ENCODE measurements around the gene CAPN11. TPM values are rescaled to one million over a fixed set of nuclear protein-coding genes. Genes with fewer than 3 reads are reported as not detected.

Gene CAPN11
- total and polyA plus RNA-seq, 2 experiments from 2014 or later: 1.1 to 1.7 TPM

DNA sequence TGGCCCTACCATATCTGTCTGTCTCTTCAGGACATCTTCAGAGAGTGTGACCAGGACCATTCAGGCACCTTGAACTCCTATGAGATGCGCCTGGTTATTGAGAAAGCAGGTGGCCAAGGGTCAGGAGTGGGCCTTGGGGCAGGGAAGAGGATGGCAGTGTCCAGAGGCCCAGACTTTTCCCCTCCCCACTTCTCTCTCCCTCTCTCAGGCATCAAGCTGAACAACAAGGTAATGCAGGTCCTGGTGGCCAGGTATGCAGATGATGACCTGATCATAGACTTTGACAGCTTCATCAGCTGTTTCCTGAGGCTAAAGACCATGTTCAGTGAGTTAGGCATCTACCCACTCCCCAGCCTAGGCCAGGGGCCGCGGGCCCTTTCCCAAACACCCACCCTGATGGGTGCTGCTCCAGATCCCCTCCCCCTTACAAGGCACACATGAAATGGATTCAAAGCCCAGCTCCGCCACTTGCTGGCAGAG, 24.3 kb downstream of the CAPN11 start (continued):
- TF ChIP-seq, protein P1, sequence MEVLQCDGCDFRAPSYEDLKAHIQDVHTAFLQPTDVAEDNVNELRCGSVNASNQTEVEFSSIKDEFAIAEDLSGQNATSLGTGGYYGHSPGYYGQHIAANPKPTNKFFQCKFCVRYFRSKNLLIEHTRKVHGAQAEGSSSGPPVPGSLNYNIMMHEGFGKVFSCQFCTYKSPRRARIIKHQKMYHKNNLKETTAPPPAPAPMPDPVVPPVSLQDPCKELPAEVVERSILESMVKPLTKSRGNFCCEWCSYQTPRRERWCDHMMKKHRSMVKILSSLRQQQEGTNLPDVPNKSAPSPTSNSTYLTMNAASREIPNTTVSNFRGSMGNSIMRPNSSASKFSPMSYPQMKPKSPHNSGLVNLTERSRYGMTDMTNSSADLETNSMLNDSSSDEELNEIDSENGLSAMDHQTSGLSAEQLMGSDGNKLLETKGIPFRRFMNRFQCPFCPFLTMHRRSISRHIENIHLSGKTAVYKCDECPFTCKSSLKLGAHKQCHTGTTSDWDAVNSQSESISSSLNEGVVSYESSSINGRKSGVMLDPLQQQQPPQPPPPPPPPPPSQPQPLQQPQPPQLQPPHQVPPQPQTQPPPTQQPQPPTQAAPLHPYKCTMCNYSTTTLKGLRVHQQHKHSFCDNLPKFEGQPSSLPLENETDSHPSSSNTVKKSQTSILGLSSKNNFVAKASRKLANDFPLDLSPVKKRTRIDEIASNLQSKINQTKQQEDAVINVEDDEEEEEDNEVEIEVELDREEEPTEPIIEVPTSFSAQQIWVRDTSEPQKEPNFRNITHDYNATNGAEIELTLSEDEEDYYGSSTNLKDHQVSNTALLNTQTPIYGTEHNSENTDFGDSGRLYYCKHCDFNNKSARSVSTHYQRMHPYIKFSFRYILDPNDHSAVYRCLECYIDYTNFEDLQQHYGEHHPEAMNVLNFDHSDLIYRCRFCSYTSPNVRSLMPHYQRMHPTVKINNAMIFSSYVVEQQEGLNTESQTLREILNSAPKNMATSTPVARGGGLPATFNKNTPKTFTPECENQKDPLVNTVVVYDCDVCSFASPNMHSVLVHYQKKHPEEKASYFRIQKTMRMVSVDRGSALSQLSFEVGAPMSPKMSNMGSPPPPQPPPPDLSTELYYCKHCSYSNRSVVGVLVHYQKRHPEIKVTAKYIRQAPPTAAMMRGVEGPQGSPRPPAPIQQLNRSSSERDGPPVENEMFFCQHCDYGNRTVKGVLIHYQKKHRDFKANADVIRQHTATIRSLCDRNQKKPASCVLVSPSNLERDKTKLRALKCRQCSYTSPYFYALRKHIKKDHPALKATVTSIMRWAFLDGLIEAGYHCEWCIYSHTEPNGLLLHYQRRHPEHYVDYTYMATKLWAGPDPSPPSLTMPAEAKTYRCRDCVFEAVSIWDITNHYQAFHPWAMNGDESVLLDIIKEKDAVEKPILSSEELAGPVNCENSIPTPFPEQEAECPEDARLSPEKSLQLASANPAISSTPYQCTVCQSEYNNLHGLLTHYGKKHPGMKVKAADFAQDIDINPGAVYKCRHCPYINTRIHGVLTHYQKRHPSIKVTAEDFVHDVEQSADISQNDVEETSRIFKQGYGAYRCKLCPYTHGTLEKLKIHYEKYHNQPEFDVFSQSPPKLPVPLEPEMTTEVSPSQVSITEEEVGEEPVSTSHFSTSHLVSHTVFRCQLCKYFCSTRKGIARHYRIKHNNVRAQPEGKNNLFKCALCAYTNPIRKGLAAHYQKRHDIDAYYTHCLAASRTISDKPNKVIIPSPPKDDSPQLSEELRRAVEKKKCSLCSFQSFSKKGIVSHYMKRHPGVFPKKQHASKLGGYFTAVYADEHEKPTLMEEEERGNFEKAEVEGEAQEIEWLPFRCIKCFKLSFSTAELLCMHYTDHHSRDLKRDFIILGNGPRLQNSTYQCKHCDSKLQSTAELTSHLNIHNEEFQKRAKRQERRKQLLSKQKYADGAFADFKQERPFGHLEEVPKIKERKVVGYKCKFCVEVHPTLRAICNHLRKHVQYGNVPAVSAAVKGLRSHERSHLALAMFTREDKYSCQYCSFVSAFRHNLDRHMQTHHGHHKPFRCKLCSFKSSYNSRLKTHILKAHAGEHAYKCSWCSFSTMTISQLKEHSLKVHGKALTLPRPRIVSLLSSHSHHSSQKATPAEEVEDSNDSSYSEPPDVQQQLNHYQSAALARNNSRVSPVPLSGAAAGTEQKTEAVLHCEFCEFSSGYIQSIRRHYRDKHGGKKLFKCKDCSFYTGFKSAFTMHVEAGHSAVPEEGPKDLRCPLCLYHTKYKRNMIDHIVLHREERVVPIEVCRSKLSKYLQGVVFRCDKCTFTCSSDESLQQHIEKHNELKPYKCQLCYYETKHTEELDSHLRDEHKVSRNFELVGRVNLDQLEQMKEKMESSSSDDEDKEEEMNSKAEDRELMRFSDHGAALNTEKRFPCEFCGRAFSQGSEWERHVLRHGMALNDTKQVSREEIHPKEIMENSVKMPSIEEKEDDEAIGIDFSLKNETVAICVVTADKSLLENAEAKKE (CRISPR knock-in tag; IDR thresholded peaks at IDR 0.05): no peak
- TF ChIP-seq EZH2 (IDR thresholded peaks at IDR 0.05; ENCODE audit: low read depth, unreplicated experiment) (no peak), POLR2AphosphoS5 (IDR thresholded peaks at IDR 0.05; ENCODE audit: low read depth) (no peak)
- TF ChIP-seq, protein P2, sequence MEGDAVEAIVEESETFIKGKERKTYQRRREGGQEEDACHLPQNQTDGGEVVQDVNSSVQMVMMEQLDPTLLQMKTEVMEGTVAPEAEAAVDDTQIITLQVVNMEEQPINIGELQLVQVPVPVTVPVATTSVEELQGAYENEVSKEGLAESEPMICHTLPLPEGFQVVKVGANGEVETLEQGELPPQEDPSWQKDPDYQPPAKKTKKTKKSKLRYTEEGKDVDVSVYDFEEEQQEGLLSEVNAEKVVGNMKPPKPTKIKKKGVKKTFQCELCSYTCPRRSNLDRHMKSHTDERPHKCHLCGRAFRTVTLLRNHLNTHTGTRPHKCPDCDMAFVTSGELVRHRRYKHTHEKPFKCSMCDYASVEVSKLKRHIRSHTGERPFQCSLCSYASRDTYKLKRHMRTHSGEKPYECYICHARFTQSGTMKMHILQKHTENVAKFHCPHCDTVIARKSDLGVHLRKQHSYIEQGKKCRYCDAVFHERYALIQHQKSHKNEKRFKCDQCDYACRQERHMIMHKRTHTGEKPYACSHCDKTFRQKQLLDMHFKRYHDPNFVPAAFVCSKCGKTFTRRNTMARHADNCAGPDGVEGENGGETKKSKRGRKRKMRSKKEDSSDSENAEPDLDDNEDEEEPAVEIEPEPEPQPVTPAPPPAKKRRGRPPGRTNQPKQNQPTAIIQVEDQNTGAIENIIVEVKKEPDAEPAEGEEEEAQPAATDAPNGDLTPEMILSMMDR (conservative IDR thresholded peaks at IDR 0.05; ENCODE audit: low read depth in 2 of 2): no peak

DNA sequence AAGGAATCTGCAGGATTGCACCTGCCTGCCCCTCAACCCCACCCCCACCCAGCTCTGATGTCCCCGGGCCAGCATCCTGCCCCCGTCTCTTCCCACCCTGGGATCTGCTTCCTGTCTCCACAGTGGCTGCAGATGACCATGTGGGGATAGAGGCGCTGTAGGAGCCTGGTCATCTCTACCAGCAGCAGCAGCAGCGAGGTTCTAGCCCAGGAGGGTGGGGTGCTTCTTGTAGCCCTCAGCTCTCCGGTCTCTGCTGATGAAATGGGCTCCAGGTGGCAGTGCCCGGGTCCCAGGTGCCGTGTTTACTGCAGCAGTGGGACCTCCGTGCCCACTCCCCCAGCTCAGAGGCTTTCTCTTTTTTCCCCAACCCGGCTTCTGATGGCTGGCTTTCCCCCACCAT, 25.2 kb downstream of the CAPN11 start:
- Histone ChIP-seq H4K20me1 (replicated peaks; ENCODE audit: insufficient read depth) (no peaks in the 10 kb centered on the region), H3K27me3 (ENCODE audit: insufficient read depth) (no peaks in the 10 kb centered on the region), H3K4me2 (0 out of 2 replicates have a peak overlapping the region, but pooled peaks have one; percentile 32), H3K79me2 (replicated peaks; ENCODE audit: insufficient read depth) (no peaks in the 10 kb centered on the region), H3K4me1 (ENCODE audit: insufficient read depth) (peaks cover 12% of the 10 kb centered on the region), H3K4me3 (no peak overlapping the region), H3K9me2 (ENCODE audit: insufficient read depth) (no peaks in the 10 kb centered on the region), H3F3A (replicated peaks; ENCODE audit: low read depth) (0 out of 2 replicates have a peak, but pooled peaks cover 2% of the 10 kb centered on the region), H3K27ac (ENCODE audit: low read depth) (no peak overlapping the region), H3K36me3 (ENCODE audit: insufficient read depth) (no peaks in the 10 kb centered on the region), H2AFZ (no peak overlapping the region)
- H3K36me3 Mint-ChIP-seq (ENCODE audit: low read depth): no peaks in the 10 kb centered on the region
- ATAC-seq (peak; percentile 40), DNase-seq (ENCODE audit: low spot score) (peak; percentile 41)
- no peak overlapping the region for H3K27ac Mint-ChIP-seq
- peaks cover 18% of the 10 kb centered on the region for H3K27me3 Mint-ChIP-seq (ENCODE audit: insufficient read depth, low read depth, poor library complexity)
- no peak overlapping the region for H3K4me3 Mint-ChIP-seq
- peaks cover 28% of the 10 kb centered on the region for H3K4me1 Mint-ChIP-seq
- no peaks in the 10 kb centered on the region for H3K9me3 Mint-ChIP-seq
- TF ChIP-seq, protein P3, sequence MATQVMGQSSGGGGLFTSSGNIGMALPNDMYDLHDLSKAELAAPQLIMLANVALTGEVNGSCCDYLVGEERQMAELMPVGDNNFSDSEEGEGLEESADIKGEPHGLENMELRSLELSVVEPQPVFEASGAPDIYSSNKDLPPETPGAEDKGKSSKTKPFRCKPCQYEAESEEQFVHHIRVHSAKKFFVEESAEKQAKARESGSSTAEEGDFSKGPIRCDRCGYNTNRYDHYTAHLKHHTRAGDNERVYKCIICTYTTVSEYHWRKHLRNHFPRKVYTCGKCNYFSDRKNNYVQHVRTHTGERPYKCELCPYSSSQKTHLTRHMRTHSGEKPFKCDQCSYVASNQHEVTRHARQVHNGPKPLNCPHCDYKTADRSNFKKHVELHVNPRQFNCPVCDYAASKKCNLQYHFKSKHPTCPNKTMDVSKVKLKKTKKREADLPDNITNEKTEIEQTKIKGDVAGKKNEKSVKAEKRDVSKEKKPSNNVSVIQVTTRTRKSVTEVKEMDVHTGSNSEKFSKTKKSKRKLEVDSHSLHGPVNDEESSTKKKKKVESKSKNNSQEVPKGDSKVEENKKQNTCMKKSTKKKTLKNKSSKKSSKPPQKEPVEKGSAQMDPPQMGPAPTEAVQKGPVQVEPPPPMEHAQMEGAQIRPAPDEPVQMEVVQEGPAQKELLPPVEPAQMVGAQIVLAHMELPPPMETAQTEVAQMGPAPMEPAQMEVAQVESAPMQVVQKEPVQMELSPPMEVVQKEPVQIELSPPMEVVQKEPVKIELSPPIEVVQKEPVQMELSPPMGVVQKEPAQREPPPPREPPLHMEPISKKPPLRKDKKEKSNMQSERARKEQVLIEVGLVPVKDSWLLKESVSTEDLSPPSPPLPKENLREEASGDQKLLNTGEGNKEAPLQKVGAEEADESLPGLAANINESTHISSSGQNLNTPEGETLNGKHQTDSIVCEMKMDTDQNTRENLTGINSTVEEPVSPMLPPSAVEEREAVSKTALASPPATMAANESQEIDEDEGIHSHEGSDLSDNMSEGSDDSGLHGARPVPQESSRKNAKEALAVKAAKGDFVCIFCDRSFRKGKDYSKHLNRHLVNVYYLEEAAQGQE (IDR thresholded peaks at IDR 0.05; ENCODE audit: unreplicated experiment): no peak
- TF ChIP-seq EZH2 (IDR thresholded peaks at IDR 0.05; ENCODE audit: low read depth, unreplicated experiment) (no peak), POLR2AphosphoS5 (IDR thresholded peaks at IDR 0.05; ENCODE audit: low read depth) (no peak), JUNB (IDR thresholded peaks at IDR 0.05; ENCODE audit: unreplicated experiment) (no peak), ZNF114 (CRISPR knock-in tag; IDR thresholded peaks at IDR 0.05) (no peak), NANOG (IDR thresholded peaks at IDR 0.05; ENCODE audit: borderline replicate concordance) (no peak), CREB1 (CRISPR knock-in tag; IDR thresholded peaks at IDR 0.05; ENCODE audit: low read depth) (no peak)
- TF ChIP-seq, protein P4, sequence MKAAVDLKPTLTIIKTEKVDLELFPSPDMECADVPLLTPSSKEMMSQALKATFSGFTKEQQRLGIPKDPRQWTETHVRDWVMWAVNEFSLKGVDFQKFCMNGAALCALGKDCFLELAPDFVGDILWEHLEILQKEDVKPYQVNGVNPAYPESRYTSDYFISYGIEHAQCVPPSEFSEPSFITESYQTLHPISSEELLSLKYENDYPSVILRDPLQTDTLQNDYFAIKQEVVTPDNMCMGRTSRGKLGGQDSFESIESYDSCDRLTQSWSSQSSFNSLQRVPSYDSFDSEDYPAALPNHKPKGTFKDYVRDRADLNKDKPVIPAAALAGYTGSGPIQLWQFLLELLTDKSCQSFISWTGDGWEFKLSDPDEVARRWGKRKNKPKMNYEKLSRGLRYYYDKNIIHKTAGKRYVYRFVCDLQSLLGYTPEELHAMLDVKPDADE (IDR thresholded peaks at IDR 0.05): no peak

Measured in GM23338 (cell line).